H1 (cell line): ENCODE data around the gene RPUSD1. TPM values are rescaled to one million over a fixed set of nuclear protein-coding genes. Genes with fewer than 3 reads are reported as not detected.

ENCODE experiments used
- EGR1 ChIP-seq: IDR thresholded peaks from 2 replicates; pipeline ENCODE4 v1.6.1; 2011; ENCODE audit warnings: low read depth, low read length, borderline replicate concordance
- GABPA ChIP-seq: IDR thresholded peaks from 2 replicates; pipeline ENCODE4 v1.6.1; 2011; ENCODE audit warnings: mild to moderate bottlenecking, low read length, moderate library complexity, borderline replicate concordance; ENCODE audit not compliant: insufficient read depth
- TAF7 ChIP-seq: optimal IDR thresholded peaks from 2 replicates; pipeline ENCODE3; 2011; ENCODE audit warnings: low read depth, mild to moderate bottlenecking, inconsistent platforms, low read length, moderate library complexity, borderline replicate concordance
- polyA plus RNA-seq, 7 experiments: library from polyadenylated mRNA; depleted of rRNA in 3 of 7; stranded (reverse) in 5 of 7; unstranded in 2 of 7; fragments of >200 nt in 5 of 7; fragments of 200-250 nt in 2 of 7; gene quantifications; 1 replicate in 5 of 7; 2 replicates in 1 of 7; 4 replicates in 1 of 7; pipeline versions ENCODE4 v1.2.1 to v1.2.3, GENCODE V29; 2011 to 2013; ENCODE audit warnings: missing spikeins in 2 of 7, mixed read lengths in 2 of 7
- total RNA-seq: library from RNA; stranded (reverse); fragmentation: NEBNext Ultra II Directional; extraction: Animal tissue kit (Norgen Biotek cat#: 25700); gene quantifications from 2 replicates; pipeline ENCODE4 v1.2.1, GENCODE V29; 2021

RPUSD1 gene
- total and polyA plus RNA-seq, 2 of the 8 experiments (the other 6 are each of a cell fraction or from before 2014, with no cell fraction given) = 32.2 to 61.8 TPM

DNA sequence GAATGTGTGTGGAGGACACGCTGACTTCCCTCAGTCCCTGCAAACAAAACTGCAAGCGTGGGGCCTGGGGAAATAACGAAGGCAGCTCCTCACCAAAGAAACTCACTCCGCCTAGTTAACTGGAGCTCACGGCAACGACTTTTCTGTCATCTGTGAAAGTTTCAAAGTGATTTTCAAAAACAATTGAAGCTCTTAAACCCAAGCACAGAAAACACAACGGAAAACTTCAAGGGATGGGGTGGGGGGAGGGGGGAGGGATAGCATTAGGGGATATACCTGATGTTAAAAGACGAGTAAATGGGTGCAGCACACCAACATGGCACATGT, 15.5 kb upstream of the RPUSD1 start (continued):
- TF ChIP-seq GABPA (no peak), TAF7 (no peak), EGR1 (no peak)
